LNCAP (cell line): ENCODE results near the gene SLC9A9.

Source experiments
- TF ChIP-seq, protein P1 (sequence below): fragments of 450-650 bp; IDR thresholded peaks from 2 replicates; pipeline ENCODE4 v1.5.1; 2017; ENCODE audit warnings: mild to moderate bottlenecking

SLC9A9 gene

DNA sequence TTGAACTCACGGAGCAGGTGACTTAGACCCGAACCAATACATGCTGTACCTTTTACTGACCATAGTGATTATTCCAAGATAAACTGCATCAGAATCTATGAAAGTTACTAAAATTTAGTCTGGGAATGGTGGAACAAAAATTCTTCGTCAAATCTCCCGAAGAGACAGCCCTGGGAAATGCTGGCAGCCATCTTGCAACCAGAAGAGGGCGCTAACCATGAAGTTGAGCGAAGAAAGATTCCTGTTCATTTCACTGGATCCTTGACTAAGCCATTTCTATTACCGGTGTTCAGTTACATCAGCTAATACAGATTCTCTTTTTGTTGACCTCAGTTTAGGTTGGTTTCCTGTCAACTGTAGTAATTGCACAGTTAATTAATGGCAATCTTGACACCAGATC, 199.6 kb downstream of the SLC9A9 start:
- TF ChIP-seq, protein P1, sequence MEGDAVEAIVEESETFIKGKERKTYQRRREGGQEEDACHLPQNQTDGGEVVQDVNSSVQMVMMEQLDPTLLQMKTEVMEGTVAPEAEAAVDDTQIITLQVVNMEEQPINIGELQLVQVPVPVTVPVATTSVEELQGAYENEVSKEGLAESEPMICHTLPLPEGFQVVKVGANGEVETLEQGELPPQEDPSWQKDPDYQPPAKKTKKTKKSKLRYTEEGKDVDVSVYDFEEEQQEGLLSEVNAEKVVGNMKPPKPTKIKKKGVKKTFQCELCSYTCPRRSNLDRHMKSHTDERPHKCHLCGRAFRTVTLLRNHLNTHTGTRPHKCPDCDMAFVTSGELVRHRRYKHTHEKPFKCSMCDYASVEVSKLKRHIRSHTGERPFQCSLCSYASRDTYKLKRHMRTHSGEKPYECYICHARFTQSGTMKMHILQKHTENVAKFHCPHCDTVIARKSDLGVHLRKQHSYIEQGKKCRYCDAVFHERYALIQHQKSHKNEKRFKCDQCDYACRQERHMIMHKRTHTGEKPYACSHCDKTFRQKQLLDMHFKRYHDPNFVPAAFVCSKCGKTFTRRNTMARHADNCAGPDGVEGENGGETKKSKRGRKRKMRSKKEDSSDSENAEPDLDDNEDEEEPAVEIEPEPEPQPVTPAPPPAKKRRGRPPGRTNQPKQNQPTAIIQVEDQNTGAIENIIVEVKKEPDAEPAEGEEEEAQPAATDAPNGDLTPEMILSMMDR, result peak; percentile 55

DNA sequence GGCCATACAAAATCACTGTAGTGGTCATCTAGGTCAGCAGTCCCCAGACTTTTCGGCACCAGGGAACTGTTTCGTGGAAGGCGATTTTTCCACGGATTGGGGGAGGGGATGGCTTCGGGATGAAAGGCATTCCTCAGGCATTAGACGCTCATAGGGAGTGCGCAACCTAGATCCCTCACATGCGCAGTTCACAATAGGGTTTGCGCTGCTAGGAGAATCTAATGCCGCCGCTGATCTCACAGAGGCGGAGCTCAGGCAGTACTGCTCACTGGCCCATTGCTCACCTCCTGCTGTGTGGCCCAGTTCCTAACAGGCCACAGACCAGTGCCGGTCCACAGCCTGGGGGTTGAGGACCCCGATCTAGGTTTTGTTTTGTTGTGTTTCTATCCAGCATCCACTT, 200.1 kb downstream of the SLC9A9 start:
- TF ChIP-seq, protein P1, result no peak

DNA sequence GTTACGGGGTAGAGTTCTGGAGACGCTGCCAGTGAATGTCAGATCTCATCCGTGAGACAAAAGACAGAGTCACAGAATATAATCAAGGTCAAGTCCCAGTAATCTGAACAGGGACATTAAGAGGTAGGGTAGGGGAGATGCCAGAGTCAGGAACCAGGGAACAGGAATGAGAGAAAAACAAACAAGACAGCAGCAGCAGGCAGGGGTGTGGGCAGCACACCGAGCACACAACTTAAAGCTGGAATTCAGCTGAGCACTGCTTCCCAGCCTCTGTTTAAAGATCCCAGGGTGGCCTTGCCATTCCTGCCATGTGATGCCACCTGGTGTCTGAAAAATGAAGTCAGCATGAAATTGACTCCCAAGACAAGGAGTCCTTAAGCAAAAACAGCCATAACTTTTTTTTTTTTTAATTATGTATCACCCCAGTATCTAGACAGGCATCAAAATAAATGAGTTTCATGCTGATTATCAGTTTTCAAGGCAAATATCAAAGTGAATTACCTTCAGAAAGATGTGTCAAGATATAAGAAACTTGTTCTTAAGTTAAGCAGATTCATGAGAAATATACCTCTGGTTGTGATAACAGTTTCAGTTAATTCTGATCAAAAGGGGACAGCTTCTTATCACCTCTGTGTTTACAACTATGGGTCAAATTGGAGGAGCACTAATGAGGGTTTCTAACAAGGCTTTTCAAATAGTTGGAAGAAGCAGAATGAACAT, 203.7 kb downstream of the SLC9A9 start:
- TF ChIP-seq, protein P1, result peak; percentile 75

DNA sequence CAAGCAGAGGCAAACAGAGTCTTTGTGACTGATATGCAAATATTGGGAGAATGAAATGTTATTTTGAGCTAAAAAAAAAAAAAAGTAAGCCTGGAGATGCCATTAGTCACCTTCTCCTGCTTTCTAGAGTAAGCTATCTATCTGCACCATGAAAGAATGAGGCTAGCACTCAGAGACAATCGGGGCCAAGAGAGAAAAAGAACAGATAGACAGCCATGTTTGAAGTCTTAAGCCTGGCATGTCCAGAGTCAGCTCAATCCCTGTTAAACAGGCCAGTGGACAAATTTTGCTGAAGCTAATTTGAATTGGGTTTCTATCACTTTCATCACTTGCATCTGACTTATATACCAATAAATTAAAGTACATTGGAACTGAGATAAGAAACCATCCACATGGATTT, 204.4 kb downstream of the SLC9A9 start:
- TF ChIP-seq, protein P1, result no peak

DNA sequence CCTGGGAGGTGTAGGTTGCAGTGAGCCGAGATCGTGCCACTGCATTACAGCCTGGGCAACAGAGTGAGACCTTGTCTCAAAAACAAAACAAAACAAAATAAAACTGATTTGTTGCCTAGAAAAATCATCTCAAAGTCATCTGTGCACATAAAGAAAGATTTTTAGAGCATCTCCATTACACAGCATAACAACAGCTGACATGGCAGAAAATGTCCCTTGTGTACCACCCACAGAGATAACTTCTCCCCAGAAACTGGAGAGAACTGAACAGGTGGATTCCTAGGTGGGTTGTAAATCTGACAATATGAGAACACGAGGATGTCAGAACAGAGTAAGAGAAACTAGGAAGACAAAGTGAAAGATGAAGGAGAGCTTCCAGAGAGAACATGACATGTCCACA, 207.5 kb downstream of the SLC9A9 start:
- TF ChIP-seq, protein P1, result no peak

DNA sequence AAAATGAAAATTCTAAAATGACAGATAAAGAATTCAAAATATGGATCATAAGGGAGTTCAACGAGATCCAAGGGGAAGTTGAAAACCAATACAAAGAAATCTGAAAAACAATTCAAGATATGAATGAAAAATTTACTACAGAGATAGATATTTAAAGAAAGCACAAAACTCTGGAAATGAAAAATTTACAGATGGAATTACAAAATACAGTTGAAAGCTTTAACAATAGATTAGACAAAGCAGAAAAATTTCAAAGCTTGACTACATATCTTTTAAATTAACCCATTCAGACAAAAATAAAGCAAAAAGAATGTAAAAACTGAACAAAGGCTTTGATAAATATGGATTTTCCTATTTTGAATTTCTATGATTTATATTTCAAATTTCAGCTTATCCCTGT, 211.1 kb downstream of the SLC9A9 start:
- TF ChIP-seq, protein P1, result no peak

DNA sequence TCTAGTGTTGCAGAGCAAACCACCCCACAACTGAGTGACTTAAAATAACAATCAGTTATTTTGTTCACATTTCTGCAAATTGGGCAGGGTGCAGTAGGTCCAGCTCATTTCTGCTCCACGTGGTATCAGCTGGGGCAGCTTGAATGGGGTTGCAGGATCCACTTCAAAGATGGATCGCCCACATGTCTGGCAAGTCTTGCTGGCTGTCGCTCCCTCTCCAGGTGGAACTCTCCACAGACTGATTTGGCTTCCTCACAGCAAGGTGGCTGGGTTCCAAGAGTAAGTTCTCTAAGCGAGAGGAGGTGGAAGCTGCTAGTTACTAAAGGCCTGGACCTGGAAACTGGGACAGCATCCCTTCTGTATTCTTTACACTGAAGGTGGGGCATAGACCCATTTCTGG, 213.3 kb downstream of the SLC9A9 start:
- TF ChIP-seq, protein P1, result no peak

DNA sequence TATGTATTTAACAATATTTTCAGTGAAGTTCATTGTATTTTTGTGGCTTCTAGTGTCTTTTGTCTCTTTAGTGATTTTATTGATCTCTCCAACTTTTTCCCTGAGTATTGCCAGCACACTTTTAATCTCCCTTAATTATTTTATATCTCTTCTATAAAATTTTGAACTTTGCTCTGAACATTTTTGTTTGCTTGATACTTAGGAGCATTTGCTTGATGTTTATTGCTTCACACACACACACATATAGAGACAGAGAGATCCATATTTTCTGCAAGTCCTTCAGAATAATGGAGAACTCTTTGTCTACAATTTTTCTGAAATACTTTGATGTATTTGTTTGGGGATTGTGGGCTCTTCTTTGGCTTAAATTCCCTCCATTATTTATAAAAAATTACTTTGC, 213.8 kb downstream of the SLC9A9 start:
- TF ChIP-seq, protein P1, result no peak
